VCaP (cell line): Measurements from ENCODE around the gene SH3PXD2A.

Source experiments
- H3K27ac ChIP-seq: fragments of 450-650 bp; 2 replicates; pipeline ENCODE4 v1.5.1; 2017
- CTCF ChIP-seq: fragments of 450-650 bp; conservative IDR thresholded peaks from 2 replicates; pipeline ENCODE4 v1.5.1; 2017; ENCODE audit warnings: mild to moderate bottlenecking, moderate library complexity

The SH3PXD2A gene

GRCh38 chr10:103756277-103756869 lies 99.0 kb downstream of the SH3PXD2A start:
- no peak overlapping the region for H3K27ac ChIP-seq
- no peak for TF ChIP-seq CTCF

DNA sequence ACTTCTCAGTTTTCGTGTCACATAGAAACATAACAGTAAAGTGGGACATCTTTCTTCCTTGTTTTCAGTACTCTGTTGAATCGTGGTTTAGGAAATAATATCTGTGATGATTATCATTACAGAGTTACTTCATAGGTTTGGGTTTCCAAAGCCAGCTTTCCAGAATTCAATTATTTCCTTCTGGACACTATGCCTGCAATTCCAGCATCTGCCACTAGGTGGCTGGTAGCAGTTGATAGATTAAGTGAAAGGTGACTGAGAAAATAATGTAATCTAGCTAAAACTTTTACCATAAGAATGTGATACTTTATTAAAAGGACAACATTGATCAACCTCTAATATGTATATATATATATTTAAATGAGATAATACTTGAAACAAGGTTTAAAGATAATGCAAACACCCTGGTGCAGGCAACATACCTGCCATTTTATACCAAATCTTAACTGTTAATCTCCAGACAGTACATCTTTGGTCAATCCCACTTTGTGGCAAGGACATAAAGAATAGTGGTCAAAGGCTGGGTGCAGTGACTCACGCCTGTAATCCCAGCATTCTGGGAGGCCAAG lies 102.6 kb downstream of the SH3PXD2A start:
- H3K27ac ChIP-seq: no peak overlapping the region

GRCh38 chr10:103751667-103752290 lies 103.6 kb downstream of the SH3PXD2A start:
- TF ChIP-seq CTCF: no peak
- H3K27ac ChIP-seq: no peak overlapping the region

More for the DNA sequence above, 102.6 kb downstream of the SH3PXD2A start:
- TF ChIP-seq CTCF: peak; percentile 71

GRCh38 chr10:103750836-103751235 lies 104.5 kb downstream of the SH3PXD2A start:
- no peak overlapping the region for H3K27ac ChIP-seq
- no peak for TF ChIP-seq CTCF

GRCh38 chr10:103749779-103750178 lies 105.6 kb downstream of the SH3PXD2A start:
- no peak overlapping the region for H3K27ac ChIP-seq
- no peak for TF ChIP-seq CTCF

- no peak overlapping the region for H3K27ac ChIP-seq
- TF ChIP-seq CTCF: no peak
Measured at GRCh38 chr10:103748020-103748419, 107.4 kb downstream of the SH3PXD2A start.

GRCh38 chr10:103747193-103747865 lies 108.0 kb downstream of the SH3PXD2A start:
- H3K27ac ChIP-seq: no peak overlapping the region
- TF ChIP-seq CTCF: no peak
